NCI-H524 (cell line): ENCODE results near the gene ARHGAP6.

Experiments used
- DNase-seq, 2 experiments: peaks; one replicate each; lab custom pipeline; 2025; lab: John Stamatoyannopoulos, UW

The ARHGAP6 gene

DNA sequence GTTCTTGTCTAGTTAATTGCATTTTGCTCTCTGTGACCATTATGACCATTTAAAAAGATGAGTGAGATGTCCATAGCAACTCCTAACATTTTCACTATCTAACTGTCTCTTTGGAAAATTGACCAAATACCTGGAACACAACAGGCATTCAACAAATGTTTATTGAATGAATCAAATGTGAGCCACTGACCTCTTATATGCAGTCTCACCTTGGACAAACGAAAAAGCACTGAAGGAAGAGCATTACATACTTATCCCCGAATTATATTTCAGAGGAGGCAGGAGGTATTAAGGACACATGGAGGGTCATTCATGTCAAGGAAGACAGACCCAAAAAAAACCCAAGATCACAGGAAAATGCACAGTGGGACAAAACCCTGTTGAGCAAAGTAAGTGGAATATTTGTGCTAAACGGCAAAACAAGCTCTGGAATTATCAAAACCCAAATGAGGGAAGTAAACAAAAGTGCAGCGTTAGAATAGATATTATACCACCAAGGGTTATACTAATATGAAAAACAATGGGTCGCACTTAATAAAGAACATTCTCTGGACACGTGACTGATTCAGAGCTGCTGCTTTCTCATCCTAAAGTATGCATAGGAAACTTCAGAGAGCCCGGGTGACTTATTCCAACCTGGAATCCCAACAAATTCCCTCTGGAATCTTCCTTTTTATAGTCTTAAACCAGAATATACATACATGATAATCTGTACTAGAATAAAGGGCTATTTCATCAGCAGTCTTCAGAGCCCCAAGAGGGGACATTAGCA, 240.6 kb downstream of the ARHGAP6 start:
- DNase-seq: no peak

DNA sequence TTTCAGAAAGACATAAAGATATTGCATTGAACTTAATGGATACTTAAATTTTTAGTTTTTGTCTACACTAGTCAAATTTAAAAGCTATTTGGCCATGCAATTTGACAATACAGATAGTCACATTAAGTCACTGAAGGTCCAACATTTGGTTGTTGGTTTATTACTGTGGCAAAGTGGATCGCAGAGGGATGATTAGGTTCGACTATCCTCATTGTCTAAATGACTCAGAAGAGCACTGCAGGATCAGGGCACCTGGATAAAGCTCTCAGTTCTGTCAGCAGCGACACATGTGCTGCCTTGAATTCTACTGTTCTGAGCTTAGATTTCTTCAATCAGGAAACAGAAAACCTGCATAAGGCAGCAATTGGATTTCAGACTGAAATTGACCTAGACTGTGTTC, 241.8 kb downstream of the ARHGAP6 start:
- no peak for DNase-seq

DNA sequence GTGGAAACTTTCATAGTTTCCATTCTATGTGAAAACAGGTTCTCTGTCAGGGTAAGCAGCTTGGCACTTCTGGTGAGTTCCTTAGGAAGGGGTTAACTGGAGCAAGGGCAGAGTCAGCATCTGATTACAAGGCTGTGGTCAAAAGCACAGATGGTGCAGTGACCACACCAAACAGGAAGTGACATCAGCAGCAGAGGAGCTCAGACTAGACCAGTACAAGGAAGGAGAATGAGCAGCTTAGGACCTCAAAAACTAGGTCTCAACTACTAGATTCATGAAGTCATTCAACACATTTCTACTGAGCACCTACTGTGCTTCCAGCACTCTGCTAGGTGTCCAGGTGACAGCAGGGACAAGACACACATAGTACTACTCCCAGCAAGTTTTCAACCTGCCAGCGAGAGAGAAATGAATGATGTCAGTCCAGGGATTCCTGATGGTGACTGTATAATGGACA, 242.3 kb downstream of the ARHGAP6 start:
- no peak for DNase-seq

DNA sequence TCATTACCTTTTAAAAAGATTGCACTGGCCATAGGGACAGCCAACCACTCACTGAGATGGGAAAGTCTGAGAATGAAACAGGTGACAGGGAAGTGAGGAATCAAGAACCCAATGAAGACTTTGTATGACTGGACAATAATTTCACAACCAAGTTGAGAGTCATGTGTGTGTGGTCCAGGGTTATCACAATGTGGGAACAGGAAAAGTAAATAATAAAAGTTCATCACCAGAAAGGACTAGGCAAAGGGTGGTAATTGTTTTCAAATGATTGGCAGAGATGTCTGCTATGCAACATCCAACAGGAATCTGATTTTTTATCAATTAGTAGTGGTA, 243.2 kb downstream of the ARHGAP6 start:
- DNase-seq: no peak

DNA sequence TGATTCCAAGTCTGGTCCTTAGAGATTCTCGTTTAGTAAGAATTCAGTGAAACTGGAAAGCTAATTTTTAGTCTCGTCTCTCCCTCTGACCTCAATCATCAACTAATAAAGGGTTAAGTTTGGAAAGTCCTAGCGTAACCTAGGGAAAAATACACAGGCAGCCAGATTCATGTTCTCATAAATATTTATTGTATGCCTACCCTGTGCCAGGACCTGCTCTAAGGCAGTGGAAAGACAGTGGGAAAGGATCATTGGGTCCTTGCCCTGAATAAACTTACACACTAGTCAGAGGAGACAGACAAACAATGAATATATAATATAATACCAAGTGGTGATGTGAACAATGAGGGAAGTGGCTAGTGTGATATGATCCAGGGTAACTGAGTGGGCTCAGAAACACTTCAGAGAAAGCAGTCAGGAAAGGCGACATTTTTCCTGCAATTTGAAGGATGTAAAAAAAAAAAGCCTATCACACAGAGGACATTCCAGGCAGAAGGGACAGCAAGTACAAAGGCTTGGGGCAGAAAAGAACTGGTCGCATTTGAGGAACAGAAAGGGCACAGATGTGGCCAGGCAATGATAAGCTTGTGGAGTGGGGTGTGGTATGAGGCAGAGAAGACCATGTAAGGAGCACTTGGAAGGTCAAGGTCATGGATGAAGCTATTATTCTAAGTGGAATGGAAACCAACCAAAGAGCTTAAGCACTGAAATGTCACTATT, 243.8 kb downstream of the ARHGAP6 start:
- DNase-seq: no peak

DNA sequence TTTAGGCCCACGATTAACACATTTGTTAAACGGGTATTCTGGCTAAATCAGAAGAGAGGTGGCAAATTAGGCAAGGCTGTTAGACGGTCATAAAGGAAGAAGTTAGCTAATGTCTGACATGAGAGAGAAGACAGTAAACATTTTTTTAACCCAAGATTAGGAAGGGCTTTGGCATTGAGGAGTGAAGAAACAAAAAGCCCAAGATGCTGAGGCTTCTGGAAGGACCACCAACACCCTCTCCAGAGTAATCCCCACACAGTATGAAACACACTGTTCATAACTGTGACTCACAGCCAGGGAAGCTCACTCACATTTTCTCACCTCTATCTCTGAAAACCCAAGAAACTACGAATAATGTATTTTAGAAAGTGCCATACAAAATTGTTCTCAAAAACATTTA, 244.9 kb downstream of the ARHGAP6 start:
- no peak for DNase-seq

DNA sequence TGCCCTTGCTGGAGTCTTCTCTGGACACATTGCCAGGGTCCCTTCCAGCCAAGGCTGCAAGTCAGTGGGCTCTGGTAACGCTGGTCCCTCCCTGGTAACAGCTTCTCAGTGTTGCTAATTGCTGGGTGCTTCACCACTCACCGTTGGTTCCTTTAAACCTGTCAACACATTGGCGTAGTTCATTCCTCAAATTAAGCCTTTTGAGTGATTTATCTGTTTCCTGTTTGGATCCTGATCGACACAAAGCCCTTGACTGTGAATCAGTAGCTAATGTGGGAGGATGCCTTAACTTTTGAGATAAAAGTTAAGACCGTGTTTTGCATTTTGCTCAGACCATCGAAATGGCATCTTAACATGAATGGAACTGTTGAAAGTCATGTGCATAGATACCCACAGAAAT, 246.6 kb downstream of the ARHGAP6 start:
- DNase-seq: no peak

DNA sequence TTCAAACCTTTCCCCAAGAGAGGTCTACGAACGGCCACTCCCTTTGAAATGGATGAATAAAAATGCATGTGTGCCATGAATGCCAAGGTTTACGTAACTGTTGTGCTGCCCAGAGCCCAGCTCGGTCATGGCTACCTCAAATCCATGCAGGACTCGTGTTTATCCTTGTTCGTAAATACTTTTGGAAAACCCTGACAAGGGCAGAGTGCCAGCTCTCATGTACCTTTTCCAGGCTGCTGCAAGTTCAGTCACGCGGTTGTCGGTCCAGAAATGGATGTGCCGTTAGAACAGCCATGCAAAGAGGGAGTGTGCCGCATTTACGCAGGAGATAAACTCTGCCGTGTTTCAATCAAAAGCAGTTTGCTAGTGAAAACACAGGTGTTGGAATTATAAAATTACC, 249.1 kb downstream of the ARHGAP6 start:
- no peak for DNase-seq

DNA sequence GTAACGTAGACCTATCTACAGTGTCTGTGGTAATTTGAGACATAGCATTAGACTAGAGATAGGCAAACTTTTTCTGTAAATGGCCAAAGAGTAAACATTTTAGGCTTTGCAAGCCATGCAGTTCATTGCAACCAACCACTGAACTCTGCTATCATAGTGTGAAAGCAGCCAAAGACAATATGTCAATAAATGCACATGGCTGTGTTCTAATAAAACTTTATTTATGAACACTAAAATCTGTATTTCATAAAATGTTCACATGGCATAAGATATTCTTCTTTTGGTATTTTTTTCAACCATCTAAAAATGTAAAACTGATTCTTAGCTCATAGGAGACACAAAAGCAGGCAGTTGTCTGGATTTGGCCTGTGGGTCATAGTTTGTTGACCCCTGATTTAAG, 251.6 kb downstream of the ARHGAP6 start:
- DNase-seq: no peak

DNA sequence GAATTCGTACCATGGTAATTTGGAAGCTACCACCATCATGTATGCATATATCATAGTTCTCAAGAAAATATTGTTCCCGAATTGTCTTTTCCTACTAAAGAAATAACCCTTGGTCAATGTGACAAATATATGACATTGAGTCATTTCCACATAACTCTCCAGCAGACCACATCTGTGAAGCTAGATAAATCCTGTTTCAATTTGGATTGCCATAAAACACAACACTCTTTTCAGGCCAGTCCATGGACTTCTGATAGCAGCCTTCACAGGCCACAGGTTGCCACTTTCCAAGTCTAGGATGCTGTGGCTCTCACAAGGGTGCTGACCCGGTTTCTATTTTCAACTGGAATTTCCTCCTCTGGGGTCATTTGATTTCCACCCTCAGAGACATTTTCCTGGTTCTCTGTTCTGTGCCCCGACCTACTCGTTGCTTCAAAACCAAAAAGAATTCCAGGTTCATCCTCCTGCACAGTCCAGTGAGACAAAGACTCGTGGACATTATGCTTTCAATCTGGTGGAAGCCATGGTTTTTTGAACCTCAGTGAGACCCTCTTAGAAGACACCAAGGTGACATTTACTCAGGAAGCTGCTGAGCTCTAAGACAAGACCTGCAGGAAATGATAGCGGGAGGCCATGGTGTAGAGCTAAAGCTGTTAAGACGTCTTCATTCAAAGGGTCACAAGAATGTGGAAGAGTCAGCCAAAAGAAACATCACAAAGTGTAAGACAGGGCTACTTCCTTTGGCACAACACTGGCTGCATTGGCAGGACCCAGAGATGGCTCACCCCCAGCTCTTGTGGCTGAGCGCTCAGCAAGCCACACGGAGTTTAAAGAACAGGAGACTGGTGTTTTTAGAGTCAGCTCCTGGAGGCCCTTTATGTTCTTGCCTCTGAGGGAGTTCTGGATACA, 252.8 kb downstream of the ARHGAP6 start:
- DNase-seq: no peak

DNA sequence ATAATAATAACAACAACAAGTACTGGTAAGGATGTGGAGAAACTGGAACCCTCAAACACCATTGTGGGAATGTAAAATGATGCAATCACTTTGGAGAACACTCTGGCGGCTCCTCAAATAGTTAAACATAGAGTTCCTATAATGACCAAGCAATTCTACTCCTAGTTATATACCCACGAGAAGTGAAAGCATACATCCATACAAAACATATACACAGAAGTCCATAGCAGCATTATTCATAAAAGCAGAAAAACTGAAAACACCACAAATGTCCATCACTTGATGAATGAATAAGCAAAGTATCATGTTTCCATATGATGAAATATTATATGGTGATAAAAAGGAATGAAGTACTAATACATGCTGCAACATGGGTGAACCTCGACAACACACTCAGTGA, 255.8 kb downstream of the ARHGAP6 start:
- DNase-seq: no peak

DNA sequence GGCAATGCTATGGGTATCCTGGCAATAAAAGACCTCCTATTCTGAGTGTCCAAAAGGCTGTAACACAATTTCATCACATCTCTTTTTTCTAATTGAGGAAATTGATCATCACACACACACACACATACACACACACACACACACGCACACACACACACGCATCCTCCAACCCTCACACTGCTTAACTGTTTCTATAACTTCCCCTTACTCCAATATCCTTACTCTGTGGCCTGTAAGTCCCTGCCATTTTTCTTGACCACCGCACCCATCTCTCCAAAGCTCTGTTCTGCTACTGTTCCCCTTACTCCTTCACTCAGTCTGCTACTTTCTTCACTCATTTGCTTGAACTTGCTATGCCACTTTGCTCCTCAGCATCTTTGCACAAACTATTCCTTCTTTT, 256.9 kb downstream of the ARHGAP6 start:
- DNase-seq: no peak

DNA sequence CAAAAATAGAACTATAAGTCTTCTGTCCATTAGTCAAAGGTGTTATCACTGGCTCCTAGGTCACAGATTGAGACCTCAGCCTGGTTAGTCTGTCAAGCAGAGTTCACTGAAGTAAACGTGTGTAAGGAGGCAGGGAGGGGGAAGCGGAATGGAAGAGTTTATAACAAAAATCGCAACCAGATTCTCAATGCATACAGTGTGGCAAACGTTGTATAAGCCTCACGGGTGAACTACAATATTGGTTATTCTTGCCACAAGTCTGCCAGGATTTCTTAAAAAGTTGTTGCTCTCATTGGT, 257.7 kb downstream of the ARHGAP6 start:
- no peak for DNase-seq

DNA sequence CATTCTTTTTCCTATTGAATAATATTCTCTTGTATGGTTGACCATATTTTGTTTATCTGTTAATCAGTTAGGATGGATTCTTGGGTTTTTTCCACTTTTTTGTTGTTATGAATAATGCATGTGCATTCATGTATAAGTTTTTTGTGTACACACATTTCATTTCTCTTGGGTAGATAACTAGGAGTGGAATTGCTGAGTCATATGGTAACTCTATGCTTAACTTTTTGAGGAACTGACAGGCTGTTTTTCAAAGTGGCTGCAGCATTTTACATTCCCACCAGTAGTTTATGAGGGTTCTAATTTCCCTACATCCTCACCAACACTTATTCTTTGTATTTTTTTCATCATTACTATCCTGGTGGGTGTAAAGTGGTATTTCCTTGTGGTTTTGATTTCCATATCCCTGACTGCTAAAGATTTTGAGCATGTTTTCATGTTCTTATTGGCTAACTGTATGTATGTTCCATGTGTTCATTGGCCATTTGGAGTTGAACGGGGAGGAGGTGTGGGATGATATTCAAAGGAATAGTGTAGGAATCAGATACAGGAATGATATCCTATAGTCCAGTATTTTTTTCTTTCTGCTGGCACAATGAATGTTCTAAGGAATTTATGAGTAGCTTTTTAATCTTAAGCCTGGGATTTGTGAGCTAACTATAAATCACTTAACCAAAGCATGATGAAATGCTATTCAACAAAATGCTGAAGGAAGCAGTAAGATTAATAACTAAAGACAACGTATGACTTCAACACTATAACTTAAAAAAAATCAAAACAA, 258.2 kb downstream of the ARHGAP6 start:
- no peak for DNase-seq

DNA sequence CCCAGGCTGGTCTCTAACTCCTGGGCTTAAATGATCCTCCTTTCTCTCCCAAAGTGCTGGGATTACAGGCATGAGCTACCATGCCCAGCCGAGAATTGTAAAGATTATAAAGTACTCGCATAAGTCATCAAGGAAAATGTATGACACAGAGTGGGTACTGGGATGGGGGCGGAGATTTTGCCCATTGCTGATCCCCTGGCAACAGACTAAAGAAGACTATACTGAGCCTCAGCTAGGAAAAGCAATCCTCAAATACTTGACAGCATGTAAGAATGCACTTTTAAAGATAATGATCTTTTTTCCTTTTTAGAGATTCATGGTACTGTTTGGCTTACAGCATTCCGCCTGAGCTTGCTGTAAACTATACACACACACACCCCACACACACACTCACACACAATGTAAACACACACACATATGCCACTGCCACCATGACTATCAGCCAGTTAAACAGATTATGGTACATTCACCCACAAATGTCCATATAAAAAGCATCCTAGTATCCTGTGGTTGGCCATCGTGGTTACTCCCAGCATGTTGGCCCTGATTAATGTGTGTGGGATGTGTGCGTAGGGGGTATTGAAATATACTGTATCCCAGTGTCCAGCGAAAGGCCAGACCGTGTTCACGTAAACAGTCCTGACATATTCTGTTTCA, 259.5 kb downstream of the ARHGAP6 start:
- DNase-seq: no peak

DNA sequence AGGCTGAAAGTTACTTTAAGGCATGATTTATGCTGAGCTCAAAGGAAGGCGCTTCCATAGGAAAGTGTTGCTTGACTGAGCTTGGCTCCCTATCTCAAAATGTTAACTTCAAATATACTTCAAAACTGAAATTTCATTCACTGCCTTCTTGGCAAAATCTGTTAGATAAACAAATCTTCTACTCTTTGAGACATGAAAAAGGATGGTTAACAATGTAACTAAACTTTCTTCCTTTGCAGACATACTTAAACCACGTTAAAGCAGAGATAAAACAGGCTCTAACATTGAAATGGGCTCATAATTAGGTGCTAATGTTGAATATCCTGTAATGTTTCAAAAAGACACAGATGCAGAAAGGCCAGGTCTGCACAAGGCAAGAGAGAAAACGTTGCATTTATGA, 262.1 kb downstream of the ARHGAP6 start:
- DNase-seq: no peak

DNA sequence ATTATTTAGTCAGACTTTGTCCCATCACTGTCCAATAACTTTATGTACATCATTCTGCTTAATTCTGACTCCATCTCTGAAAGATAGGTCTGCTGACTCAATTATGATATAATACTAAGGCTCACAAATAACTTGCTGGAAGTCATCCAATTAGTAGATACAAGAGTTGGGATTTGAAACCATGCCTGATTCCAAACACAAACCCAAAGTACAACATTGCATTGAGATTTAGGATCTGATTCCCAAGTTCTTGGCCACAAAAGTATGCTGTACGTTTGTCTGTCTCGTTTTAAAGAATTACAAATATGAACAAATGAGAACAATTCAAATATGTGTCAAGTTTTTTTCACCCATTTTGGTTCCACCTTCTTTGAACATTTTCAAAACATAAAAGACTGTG, 263.8 kb downstream of the ARHGAP6 start:
- no peak for DNase-seq

DNA sequence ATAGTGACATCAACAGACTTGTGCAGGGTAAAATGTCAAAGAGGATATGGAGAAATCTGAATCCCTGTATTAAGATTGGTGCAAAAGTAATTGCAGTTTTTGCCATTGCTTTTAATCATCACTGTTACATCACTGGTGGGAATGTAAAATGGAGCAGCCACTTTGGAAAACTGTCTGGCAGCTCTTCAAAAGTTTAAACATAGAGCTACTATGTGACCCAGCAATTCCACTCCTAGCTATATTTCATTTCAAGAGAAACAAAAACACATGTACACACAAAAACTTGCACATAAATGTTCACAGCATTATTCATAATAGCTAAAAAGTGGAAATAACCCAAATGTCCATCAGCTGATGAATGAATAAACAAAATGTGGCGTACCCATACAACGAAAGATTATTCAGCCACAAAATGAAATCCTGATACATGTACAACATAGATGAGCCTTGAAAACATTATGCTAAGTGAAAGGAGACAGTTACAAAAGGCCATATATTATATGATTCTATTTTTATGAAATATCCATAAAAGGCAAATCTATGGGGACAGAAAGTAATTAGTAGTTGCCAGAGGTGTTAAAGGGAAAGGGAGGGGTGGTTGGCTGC, 266.1 kb downstream of the ARHGAP6 start:
- no peak for DNase-seq

DNA sequence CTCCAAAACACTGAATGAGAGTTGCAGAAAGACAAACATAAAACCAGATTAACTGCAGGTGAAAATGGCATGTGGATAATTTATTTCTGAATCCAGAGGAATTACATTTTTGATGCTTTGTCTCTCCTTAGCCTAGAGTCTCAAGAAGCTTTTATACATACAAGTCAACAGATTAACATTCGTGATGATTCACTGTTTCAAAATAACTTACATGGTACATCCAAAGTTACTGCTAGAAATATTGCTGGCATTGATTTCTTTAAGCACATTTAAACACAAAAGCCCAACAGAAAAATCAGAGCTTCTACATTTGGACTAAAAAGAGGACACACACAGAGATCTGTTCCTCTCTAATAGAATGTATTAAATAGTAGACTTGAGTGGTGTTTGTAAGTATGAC, 266.9 kb downstream of the ARHGAP6 start:
- DNase-seq: no peak

DNA sequence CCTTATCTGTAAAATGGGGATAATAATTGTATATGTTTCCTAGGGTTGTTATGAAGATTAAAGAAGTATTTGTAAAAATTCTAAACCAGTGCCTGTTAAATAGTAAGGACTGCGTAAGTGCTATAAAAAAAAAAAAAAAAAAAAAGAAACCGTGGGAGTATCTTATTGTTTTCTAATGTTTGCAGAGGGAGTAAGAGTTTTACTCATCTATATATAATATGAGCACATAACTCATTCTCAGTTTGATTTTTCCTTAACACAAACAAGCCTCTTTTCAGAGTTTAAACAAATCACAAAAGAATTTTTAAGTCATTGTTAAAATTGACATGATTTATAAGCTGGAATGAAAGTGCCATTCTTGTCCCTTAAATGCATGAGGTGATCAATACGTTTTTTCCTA, 267.6 kb downstream of the ARHGAP6 start:
- DNase-seq: no peak

DNA sequence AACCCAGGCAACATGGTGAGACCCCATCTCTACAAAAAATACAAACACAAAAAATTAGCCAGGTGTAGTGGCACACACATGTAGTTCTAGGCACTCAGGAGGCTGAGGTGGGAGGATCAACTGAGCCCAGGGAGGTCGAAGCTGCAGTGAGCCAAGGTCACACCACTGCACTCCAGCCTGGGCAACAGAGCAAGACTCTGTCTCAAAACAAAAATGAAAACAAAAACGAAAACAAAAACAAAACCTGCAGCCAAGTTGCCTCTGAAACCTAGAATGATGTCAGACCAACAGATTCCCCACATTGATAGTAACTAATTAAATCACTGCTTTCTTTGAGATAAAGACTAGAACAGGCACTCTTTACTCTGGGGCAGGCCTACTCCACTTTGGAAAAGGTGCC, 268.0 kb downstream of the ARHGAP6 start:
- DNase-seq: no peak
